Measurements from ENCODE around the gene NRIP1.
"Not testable (repeated sequence)": the region's sequence is repeated elsewhere in the genome, so short reads cannot be mapped to it uniquely, and the experiment has no call there.

The NRIP1 gene

DNA sequence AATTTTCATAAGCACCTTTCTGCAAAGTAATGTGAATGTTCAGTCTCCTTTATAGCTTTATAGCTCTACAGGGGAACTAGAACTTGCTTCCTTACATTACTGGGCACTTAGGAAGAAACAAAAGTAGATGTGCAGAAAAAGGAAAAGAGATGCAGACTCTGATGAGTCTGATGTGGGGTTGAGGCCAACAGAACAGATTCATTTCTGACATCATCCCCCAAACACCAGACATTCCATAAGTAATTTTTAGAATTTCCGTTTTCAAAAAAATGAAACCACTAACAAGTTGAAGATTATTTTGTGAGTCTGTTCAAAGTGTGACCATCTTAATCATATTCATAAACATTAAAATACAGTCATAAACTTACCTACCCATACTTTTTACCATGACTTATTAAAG, 96.0 kb downstream of the NRIP1 start:
- no peak for DNase-seq

DNA sequence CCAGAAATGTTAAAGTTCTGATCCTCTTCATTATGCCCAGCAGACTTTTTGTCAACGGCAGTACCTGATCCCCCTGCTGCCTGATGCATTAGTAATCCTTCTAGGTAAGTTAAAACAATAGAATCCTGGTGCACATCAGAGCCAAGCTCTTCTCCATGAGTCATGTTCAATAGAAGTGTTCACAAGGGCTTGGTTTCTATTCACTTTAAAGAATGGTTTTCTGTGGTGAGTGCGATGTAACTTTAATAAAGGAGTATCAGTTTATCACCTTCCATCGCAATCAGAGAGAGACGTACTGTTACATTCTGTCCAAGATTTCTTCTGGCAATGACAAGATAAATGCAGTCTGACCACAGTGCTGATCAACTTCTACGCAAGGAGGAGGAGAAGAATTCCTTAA, 96.8 kb downstream of the NRIP1 start:
- DNase-seq = no peak

GRCh38 chr21:14964621-14965020, 100.2 kb downstream of the NRIP1 start:
- no peak for DNase-seq

DNA sequence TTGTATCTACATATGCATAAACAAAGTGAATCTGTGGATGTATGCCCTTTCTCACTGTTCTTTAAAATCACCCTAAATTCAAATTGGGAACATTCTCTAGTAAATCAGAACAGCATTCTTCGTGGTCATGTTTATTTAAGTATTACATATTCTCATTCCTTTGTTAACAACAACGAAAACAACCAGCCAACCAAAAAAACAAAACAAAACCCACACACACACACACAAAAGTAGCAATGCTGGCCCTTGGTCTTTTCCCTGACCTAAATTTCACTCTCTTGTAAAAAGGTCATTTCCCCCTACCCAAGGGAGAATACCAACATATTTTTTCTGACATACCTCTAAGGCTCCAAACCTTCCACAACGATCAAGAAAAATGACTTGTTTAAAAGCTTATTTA, 102.6 kb downstream of the NRIP1 start:
- no peak for DNase-seq

- no peak for DNase-seq
These were observed 103.3 kb downstream of the NRIP1 start for GRCh38 chr21:14961502-14961901.

DNA sequence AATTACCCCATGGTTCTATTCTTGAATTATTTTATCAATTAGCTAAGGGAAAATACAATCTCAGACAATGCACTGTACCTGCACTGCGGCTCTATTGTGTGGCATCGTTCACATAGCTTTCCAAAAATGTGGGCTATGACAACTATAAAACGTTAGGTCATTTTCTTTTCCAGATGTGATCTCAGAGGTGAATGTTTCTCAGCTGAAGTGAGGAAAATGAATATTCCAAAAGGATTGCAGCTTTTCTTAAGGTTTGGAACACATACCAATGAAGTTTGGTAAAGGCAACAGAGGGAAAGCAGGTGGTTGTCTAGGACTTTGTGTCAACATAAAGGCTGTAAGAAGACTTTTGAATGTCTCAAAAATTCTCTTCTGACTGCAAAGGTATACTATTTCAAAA, 105.5 kb downstream of the NRIP1 start:
- no peak for DNase-seq

DNA sequence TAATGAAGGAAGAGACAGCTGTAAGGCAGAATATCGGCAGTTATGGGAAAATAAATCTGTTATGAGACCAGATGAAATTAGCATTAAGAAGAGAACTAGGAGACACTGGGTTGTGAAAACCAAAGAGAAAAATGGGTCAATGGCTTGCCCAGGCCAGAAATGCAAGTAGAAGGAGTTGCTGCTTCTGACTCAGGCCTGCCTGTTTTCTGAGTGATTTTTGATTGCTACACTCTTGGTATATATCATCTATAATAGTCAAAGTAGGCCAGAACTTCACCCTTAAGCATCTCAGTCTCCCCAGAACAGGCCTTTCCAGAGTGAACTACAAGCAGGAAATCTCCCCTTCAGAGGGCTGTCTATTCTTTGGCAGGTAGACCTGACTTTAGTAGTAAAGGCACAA, 107.0 kb downstream of the NRIP1 start:
- no peak for DNase-seq

DNA sequence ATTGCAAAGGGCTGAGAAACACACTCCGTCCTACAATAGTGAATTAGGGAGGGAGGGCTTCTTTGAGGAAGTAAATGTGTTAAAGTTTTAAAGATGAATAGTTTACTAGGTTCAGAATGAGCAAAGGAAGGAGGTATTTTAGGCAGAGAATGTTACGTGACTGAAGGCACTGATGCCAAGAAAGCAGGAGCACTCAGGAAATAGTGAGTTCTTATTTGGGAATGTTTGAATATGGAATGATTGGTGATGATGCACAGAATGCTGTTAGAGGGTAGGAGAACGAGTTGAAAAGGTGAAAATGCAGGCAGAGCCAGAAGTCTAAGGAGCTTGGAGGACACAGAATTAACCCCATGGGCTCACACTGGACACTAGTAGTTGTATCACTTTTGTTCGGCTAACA, 108.0 kb downstream of the NRIP1 start:
- no peak for DNase-seq

DNA sequence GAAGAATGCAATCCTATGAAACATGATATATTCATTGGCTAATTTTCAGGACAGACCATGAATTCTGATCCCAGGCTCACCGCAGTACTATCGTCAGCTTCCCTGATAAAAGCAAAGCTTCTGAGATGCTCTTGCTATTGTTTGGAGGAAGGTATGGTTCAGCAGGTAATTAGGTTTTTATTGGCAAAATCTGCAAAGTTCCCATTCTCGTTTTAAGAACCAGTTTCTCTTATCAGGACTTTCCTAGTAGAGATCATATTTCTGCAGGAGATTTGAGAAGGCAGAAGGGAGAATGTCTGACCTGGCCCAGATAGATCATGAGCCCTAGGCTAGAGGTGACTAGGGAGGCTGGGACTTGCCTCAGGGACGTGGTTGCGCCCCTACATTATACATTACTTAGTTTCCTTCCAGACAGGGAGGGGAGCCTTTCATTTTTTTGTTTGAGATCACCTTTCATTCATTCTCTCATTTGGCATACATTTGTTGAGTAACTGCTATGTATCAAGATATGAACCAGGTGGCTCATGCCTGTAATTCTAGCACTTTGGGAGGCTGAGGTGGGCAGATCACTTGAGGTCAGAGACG, 108.8 kb downstream of the NRIP1 start:
- no peak for DNase-seq

DNA sequence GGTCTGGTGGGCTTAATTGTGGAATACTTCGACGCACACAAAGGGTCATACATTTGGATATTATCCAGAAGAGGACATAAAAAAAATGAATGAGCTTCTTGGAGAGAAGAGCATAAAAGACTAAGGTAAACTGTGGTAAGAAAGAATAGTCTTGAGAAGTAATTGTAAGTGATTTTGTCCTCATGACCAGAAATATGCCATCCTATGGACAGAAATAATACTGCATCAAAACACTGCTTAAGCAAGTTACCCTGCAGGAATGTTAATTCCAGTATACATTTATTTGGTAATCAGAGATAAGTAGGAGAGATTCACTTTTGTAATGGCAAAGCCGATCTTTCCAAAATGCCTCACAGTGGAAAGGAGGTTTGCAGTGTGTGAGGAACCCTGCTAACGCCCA, 111.9 kb downstream of the NRIP1 start:
- DNase-seq = no peak

GRCh38 chr21:14949603-14950002, 115.2 kb downstream of the NRIP1 start:
- no peak for DNase-seq

DNA sequence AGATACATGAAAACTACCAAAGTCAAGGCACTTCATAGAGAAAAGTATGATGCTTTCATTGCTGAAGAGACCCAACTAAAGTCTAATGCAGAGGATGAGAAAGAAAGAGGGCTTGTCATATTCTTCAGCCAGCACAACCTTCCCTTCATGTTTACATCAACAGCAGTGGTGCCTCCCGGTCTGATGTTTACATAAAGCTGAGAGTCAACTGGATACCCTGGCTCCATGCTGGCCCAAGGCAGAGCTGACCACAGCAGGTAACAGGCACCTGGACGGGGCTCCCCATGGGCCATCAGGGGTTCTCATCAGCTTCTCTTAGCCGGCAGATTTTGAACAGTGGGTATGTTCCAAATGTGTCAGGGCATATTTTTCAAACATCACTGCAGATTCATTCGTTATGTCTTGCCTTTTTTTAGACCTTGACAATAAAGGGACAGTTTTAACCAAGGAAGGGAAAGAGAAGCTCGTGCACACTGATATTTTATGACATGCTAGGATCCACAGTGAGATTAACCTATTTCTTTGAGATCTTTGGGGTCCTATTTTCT, 117.1 kb downstream of the NRIP1 start:
- no peak for DNase-seq

GRCh38 chr21:14945176-14945575, 119.6 kb downstream of the NRIP1 start:
- no peak for DNase-seq

DNA sequence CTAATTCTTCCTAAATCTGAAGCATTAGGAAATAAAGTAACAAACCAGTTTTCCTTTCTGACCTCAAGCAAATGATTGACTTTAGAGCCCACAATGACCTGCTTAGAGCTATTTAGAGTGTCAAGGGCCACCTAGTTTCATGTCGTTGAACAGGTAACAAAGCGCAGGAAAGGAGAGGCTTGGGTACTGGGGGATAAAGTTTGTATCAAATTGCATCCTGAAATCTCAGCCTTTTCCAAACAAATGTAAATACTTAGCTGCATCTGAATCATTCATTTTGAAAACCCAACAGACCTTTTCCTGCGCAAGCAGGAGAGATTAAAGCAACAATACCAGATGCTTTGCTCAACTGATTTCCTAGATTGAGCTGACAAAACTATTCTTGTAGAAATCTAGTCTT, 121.2 kb downstream of the NRIP1 start:
- DNase-seq = no peak

GRCh38 chr21:14942801-14943490, 121.9 kb downstream of the NRIP1 start:
- DNase-seq = no peak

DNA sequence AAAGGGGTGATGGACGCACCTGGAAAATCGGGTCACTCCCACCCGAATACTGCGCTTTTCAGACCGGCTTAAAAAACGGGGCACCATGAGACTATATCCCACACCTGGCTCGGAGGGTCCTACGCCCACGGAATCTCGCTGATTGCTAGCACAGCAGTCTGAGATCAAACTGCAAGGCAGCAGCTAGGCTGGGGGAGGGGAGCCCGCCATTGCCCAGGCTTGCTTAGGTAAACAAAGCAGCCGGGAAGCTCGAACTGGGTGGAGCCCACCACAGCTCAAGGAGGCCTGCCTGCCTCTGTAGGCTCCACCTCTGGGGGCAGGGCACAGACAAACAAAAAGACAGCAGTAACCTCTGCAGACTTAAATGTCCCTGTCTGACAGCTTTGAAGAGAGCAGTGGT, 137.5 kb downstream of the NRIP1 start:
- not testable (repeated sequence) for DNase-seq

DNA sequence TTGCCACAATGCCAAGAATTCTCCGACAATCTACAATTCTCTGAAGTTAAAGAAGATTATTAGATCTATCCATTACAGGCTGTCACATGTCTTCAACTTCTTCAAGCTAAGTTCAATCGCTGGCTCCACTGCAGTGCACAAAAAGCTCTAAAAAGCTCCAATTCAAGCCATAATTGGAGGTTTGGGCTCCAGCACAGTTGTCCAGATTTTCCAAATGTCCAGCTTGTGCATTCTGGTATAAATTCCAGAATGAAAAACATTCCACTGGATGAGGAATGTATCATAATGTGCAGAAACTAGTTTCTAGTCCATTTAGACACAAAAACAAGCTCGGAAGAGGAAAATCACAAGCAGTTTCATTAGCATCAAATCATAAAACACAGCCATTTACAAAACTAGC, 138.6 kb downstream of the NRIP1 start:
- no peak for DNase-seq

GRCh38 chr21:14923468-14923867, 141.3 kb downstream of the NRIP1 start:
- DNase-seq = no peak

DNA sequence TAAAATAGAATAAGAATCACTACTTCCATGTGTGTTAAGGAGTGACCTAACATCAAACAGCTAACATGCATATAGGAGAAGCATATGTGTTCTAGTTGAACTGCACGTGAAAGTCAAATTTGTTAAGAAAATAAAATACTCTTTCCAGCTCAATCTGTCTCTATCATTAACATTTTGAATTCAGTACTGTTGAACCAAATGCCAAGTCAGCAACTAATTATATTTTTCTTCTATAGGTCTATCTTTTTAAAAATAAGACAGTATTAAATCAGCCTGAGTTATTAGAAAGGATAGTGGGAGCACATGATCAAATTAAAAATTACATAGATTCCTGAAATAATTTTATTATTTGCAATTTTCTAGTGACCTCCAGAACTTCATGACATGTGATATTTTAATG, 141.8 kb downstream of the NRIP1 start:
- no peak for DNase-seq

GRCh38 chr21:14918527-14918926, 146.3 kb downstream of the NRIP1 start:
- no peak for DNase-seq

GRCh38 chr21:14917762-14918161, 147.0 kb downstream of the NRIP1 start:
- DNase-seq = no peak

DNA sequence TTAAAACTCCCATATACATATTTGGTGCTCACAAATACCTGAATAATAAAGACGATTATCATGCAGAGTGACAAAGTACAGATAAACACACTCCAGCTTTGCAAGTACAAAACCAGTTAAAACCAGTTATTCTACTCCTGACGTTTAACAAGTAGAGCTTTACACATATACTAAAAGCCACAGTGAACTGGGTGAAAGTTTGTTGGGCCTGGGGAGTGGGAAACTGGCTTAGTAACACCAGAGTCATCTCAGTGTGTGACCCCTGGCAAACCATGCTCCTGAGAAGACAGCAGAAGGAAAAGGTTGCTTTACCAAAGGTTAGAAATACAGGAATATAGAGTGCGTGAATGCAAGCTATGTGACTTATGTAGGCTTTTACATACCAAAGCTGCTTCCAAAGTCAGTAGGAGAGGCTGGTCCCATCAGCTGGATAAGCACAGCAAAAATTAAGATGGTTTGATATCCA, 148.1 kb downstream of the NRIP1 start:
- DNase-seq = no peak

- no peak for DNase-seq
These were observed 151.2 kb downstream of the NRIP1 start for GRCh38 chr21:14913638-14914037.

- DNase-seq = no peak
These were observed 153.4 kb downstream of the NRIP1 start for GRCh38 chr21:14911351-14911750.
